Measurements from ENCODE around the gene HBG1. TPM values are rescaled to one million over a fixed set of nuclear protein-coding genes. Genes with fewer than 3 reads are reported as not detected.
"Not testable (repeated sequence)": the region's sequence is repeated elsewhere in the genome, so short reads cannot be mapped to it uniquely, and the experiment has no call there.

The HBG1 gene
- total RNA-seq, 4 donors from 2014 or later, result not detected

GRCh38 chr11:5252919-5253265, 3.2 kb upstream of the HBG1 start:
- intact Hi-C loops (cut with DNase I), result no loop called here
- no peak for TF ChIP-seq POLR2AphosphoS5 (IDR thresholded peaks at IDR 0.05)
- TF ChIP-seq CTCF (IDR thresholded peaks at IDR 0.05), result no peak
- no peak for TF ChIP-seq POLR2A (IDR thresholded peaks at IDR 0.05; ENCODE audit: low read depth)
- no peak for TF ChIP-seq EP300 (IDR thresholded peaks at IDR 0.05)
- Histone ChIP-seq H3K27ac (replicated peaks in 1 of 4) (no peak overlapping the region), H3K4me3 (no peak overlapping the region), H3K36me3 (no peaks in the 10 kb centered on the region), H3K9me3 (no peaks in the 10 kb centered on the region), H3K27me3 (no peaks in the 10 kb centered on the region), H3K4me1 (no peaks in the 10 kb centered on the region)
- no peak for DNase-seq (ENCODE audit: extremely low spot score)
- WGBS, result 73% methylated on average over 1 of the region's 1 CpG

GRCh38 chr11:5252192-5252918, 2.7 kb upstream of the HBG1 start:
- intact Hi-C loops (cut with DNase I), result no loop called here
- no peak for TF ChIP-seq EP300 (IDR thresholded peaks at IDR 0.05)
- TF ChIP-seq POLR2A (IDR thresholded peaks at IDR 0.05; ENCODE audit: low read depth), result no peak
- TF ChIP-seq POLR2AphosphoS5 (IDR thresholded peaks at IDR 0.05), result no peak
- no peak overlapping the region for H3K4me3 ChIP-seq
- WGBS, result 68% methylated on average over 9 of the region's 9 CpGs
- no peak for DNase-seq (ENCODE audit: extremely low spot score)
- H3K36me3 ChIP-seq, result no peaks in the 10 kb centered on the region
- H3K9me3 ChIP-seq, result no peaks in the 10 kb centered on the region
- H3K27ac ChIP-seq (replicated peaks in 1 of 4), result no peak overlapping the region
- H3K27me3 ChIP-seq, result no peaks in the 10 kb centered on the region
- no peaks in the 10 kb centered on the region for H3K4me1 ChIP-seq

- H3K9me3 ChIP-seq, result no peaks in the 10 kb centered on the region
- no peak overlapping the region for H3K4me3 ChIP-seq
- H3K27ac ChIP-seq (replicated peaks in 1 of 4), result no peak overlapping the region
- no peaks in the 10 kb centered on the region for H3K4me1 ChIP-seq
- TF ChIP-seq EP300 (IDR thresholded peaks at IDR 0.05), result no peak
- TF ChIP-seq CTCF (IDR thresholded peaks at IDR 0.05), result no peak
- no peak for TF ChIP-seq POLR2AphosphoS5 (IDR thresholded peaks at IDR 0.05)
- no peak for TF ChIP-seq POLR2A (IDR thresholded peaks at IDR 0.05; ENCODE audit: low read depth)
- H3K36me3 ChIP-seq, result no peaks in the 10 kb centered on the region
- 15% methylated on average over 2 of the region's 2 CpGs for WGBS
- H3K27me3 ChIP-seq, result no peaks in the 10 kb centered on the region
- intact Hi-C loops (cut with DNase I), result no loop called here
- no peak for DNase-seq (ENCODE audit: extremely low spot score)
These were observed 2.1 kb upstream of the HBG1 start for GRCh38 chr11:5251746-5252145.

DNA sequence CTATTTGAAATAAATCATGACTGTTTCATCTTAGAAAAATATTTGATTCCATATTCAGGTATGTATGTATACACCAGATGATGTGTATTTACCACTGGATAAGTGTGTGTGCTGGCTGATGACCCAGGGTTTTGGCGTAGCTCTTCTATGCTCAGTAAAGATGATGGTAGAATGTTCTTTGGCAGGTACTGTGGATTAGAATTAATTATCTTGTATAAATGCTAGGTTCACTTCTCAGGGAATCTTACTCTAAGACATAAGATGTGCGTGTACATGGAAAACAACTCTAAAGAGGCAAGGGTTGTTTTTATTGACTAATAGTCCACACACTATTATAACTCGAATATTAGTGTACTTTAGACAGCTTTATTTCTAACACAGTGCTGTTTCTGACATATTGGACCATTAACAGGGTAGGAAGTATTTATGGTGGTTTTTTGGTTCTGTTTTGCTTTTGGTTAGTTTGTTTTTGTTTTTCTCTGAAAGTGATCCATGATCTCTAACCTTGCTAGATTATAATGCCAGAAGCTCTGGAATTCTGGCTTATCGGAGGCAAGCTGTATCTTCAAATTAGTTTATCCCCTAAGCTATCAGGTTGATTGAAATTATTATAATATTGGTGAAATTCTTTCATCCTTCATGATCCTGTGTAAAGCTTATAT, 1.0 kb upstream of the HBG1 start:
- WGBS, result 83% methylated on average over 4 of the region's 4 CpGs
- DNase-seq (ENCODE audit: extremely low spot score), result no peak
- no peaks in the 10 kb centered on the region for H3K27me3 ChIP-seq
- no peak overlapping the region for H3K4me3 ChIP-seq
- H3K27ac ChIP-seq (replicated peaks in 1 of 4), result no peak overlapping the region
- intact Hi-C loops (cut with DNase I), result no loop called here
- no peaks in the 10 kb centered on the region for H3K9me3 ChIP-seq
- no peak for TF ChIP-seq POLR2A (IDR thresholded peaks at IDR 0.05; ENCODE audit: low read depth)
- TF ChIP-seq CTCF (IDR thresholded peaks at IDR 0.05), result no peak
- TF ChIP-seq EP300 (IDR thresholded peaks at IDR 0.05), result no peak
- no peak for TF ChIP-seq POLR2AphosphoS5 (IDR thresholded peaks at IDR 0.05)
- no peaks in the 10 kb centered on the region for H3K36me3 ChIP-seq
- no peaks in the 10 kb centered on the region for H3K4me1 ChIP-seq

DNA sequence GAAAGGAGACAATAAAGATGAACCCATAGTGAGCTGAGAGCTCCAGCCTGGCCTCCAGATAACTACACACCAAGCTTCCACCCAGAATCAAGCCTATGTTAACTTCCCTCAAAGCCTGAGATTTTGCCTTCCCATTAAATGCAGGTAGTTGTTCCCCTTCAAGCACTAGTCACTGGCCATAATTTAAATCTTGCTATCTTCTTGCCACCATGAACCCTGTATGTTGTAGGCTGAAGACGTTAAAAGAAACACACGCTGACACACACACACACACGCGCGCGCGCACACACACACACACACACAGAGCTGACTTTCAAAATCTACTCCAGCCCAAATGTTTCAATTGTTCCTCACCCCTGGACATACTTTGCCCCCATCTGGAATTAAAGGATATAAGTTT, 1.2 kb downstream of the HBG1 start:
- WGBS, result 82% methylated on average over 7 of the region's 7 CpGs
- DNase-seq (ENCODE audit: extremely low spot score); H3K27ac ChIP-seq (replicated peaks in 1 of 4); intact Hi-C loops (cut with DNase I); H3K4me3 ChIP-seq; H3K27me3 ChIP-seq; H3K9me3 ChIP-seq; H3K4me1 ChIP-seq; H3K36me3 ChIP-seq: not testable (repeated sequence)

Data from esophagus muscularis mucosa (tissue), 4 donors.